BLaER1 (cell line): ENCODE measurements around the gene NPRL2.

Experiments used
- H3K27ac ChIP-seq: shearing (Covaris generic); formaldehyde crosslinking; 2 replicates; pipeline ENCODE4 v1.8.1; 2022
- H3K27me3 ChIP-seq: shearing (Covaris generic); formaldehyde crosslinking; 2 replicates; pipeline ENCODE4 v1.8.1; 2022
- H3K36me3 ChIP-seq: shearing (Covaris generic); formaldehyde crosslinking; 2 replicates; pipeline ENCODE4 v1.8.1; 2022
- H3K4me1 ChIP-seq: shearing (Covaris generic); formaldehyde crosslinking; 2 replicates; pipeline ENCODE4 v1.8.1; 2022
- H3K4me2 ChIP-seq: shearing (Covaris generic); formaldehyde crosslinking; 2 replicates; pipeline ENCODE4 v1.8.1; 2022
- H3K4me3 ChIP-seq: shearing (Covaris generic); formaldehyde crosslinking; 2 replicates; pipeline ENCODE4 v1.8.1; 2022
- H3K9ac ChIP-seq: shearing (Covaris generic); formaldehyde crosslinking; 2 replicates; pipeline ENCODE4 v1.8.1; 2022
- H3K9me3 ChIP-seq: shearing (Covaris generic); formaldehyde crosslinking; 2 replicates; pipeline ENCODE4 v1.8.1; 2022
- H4K20me1 ChIP-seq: shearing (Covaris generic); formaldehyde crosslinking; 2 replicates; pipeline ENCODE4 v1.8.1; 2022
- Cebpa-rat ChIP-seq: shearing (Covaris generic); IDR thresholded peaks from 2 replicates; pipeline ENCODE4 v1.8.1; 2022

NPRL2 gene

GRCh38 chr3:50333744-50334328, 16.7 kb downstream of the NPRL2 start:
- peak overlapping the region; percentile 94 for H3K9ac ChIP-seq
- no peaks in the 10 kb centered on the region for H3K27me3 ChIP-seq
- peaks cover 79% of the 10 kb centered on the region for H4K20me1 ChIP-seq
- peaks cover 72% of the 10 kb centered on the region for H3K36me3 ChIP-seq
- H3K4me3 ChIP-seq, result no peak overlapping the region
- peak overlapping the region; percentile 95 for H3K4me2 ChIP-seq
- TF ChIP-seq Cebpa-rat, result no peak
- H3K4me1 ChIP-seq, result peaks cover 47% of the 10 kb centered on the region
- no peaks in the 10 kb centered on the region for H3K9me3 ChIP-seq
- peak overlapping the region; percentile 32; the same call in 1 of the 2 replicates for H3K27ac ChIP-seq

GRCh38 chr3:50331364-50331907, 19.1 kb downstream of the NPRL2 start:
- H3K9ac ChIP-seq, result no peak overlapping the region
- H3K9me3 ChIP-seq, result no peaks in the 10 kb centered on the region
- TF ChIP-seq Cebpa-rat, result no peak
- H3K27me3 ChIP-seq, result no peaks in the 10 kb centered on the region
- no peak overlapping the region for H3K4me3 ChIP-seq
- peaks cover 55% of the 10 kb centered on the region for H3K4me1 ChIP-seq
- no peak overlapping the region for H3K27ac ChIP-seq
- H4K20me1 ChIP-seq, result peaks cover 85% of the 10 kb centered on the region
- peaks cover 76% of the 10 kb centered on the region for H3K36me3 ChIP-seq
- H3K4me2 ChIP-seq, result no peak overlapping the region

- H3K27ac ChIP-seq, result no peak overlapping the region
- no peak overlapping the region for H3K4me3 ChIP-seq
- peaks cover 78% of the 10 kb centered on the region for H3K36me3 ChIP-seq
- no peaks in the 10 kb centered on the region for H3K9me3 ChIP-seq
- no peaks in the 10 kb centered on the region for H3K27me3 ChIP-seq
- no peak overlapping the region for H3K4me2 ChIP-seq
- peaks cover 44% of the 10 kb centered on the region for H3K4me1 ChIP-seq
- H4K20me1 ChIP-seq, result peaks cover 74% of the 10 kb centered on the region
- TF ChIP-seq Cebpa-rat, result no peak
- no peak overlapping the region for H3K9ac ChIP-seq
These were observed 20.2 kb downstream of the NPRL2 start for GRCh38 chr3:50330330-50330729.

- peak within 1 kb of the TSS; percentile 87 for H3K27ac ChIP-seq
These were observed 22.5 kb downstream of the NPRL2 start, which contains the start of gene TUSC2 for GRCh38 chr3:50327943-50328691. TSS of gene TUSC2 (minus strand) at chr3:50328223. CDS start at chr3:50328099, 124 bp downstream.

GRCh38 chr3:50327129-50327528, 23.4 kb downstream of the NPRL2 start:
- Histone ChIP-seq H3K27ac (peak overlapping the region; percentile 87), H3K36me3 (peaks cover 63% of the 10 kb centered on the region)

More at GRCh38 chr3:50327943-50328691, 22.5 kb downstream of the NPRL2 start, which contains the start of gene TUSC2:
- peaks cover 35% of the 10 kb centered on the region for H3K4me1 ChIP-seq
- H4K20me1 ChIP-seq, result peaks cover 52% of the 10 kb centered on the region
- H3K9me3 ChIP-seq, result no peaks in the 10 kb centered on the region
- H3K9ac ChIP-seq, result peak within 1 kb of the TSS; percentile 90
- H3K27me3 ChIP-seq, result no peaks in the 10 kb centered on the region
- peak within 1 kb of the TSS; percentile 87 for H3K4me3 ChIP-seq
- peak within 1 kb of the TSS; percentile 98 for H3K4me2 ChIP-seq
- peaks cover 73% of the 10 kb centered on the region for H3K36me3 ChIP-seq
- TF ChIP-seq Cebpa-rat, result no peak

GRCh38 chr3:50326182-50326541, 24.4 kb downstream of the NPRL2 start:
- no peak for TF ChIP-seq Cebpa-rat
- H3K9me3 ChIP-seq, result no peaks in the 10 kb centered on the region
- H4K20me1 ChIP-seq, result peaks cover 33% of the 10 kb centered on the region
- H3K4me3 ChIP-seq, result no peak overlapping the region
- 0 out of 2 replicates have a peak overlapping the region, but pooled peaks have one; percentile 24 for H3K9ac ChIP-seq
- no peaks in the 10 kb centered on the region for H3K27me3 ChIP-seq
- H3K4me2 ChIP-seq, result no peak overlapping the region
- no peak overlapping the region for H3K27ac ChIP-seq
- peaks cover 47% of the 10 kb centered on the region for H3K4me1 ChIP-seq
- peaks cover 53% of the 10 kb centered on the region for H3K36me3 ChIP-seq

More at GRCh38 chr3:50327129-50327528, 23.4 kb downstream of the NPRL2 start:
- H3K4me1 ChIP-seq, result peaks cover 43% of the 10 kb centered on the region
- peak overlapping the region; percentile 98 for H3K4me2 ChIP-seq
- no peaks in the 10 kb centered on the region for H3K9me3 ChIP-seq
- no peaks in the 10 kb centered on the region for H3K27me3 ChIP-seq
- H3K9ac ChIP-seq, result peak overlapping the region; percentile 90
- peaks cover 42% of the 10 kb centered on the region for H4K20me1 ChIP-seq
- H3K4me3 ChIP-seq, result peak overlapping the region; percentile 87
- no peak for TF ChIP-seq Cebpa-rat

GRCh38 chr3:50325497-50326181, 24.9 kb downstream of the NPRL2 start:
- no peak overlapping the region for H3K27ac ChIP-seq
- H3K9ac ChIP-seq, result 0 out of 2 replicates have a peak overlapping the region, but pooled peaks have one; percentile 24
- H3K36me3 ChIP-seq, result peaks cover 48% of the 10 kb centered on the region
- TF ChIP-seq Cebpa-rat, result no peak
- no peaks in the 10 kb centered on the region for H3K9me3 ChIP-seq
- H3K4me1 ChIP-seq, result peaks cover 47% of the 10 kb centered on the region
- no peak overlapping the region for H3K4me3 ChIP-seq
- H3K4me2 ChIP-seq, result no peak overlapping the region
- peaks cover 27% of the 10 kb centered on the region for H4K20me1 ChIP-seq
- no peaks in the 10 kb centered on the region for H3K27me3 ChIP-seq

GRCh38 chr3:50325113-50325480, 25.5 kb downstream of the NPRL2 start:
- peaks cover 52% of the 10 kb centered on the region for H3K4me1 ChIP-seq
- no peak overlapping the region for H3K9ac ChIP-seq
- TF ChIP-seq Cebpa-rat, result no peak
- H3K9me3 ChIP-seq, result no peaks in the 10 kb centered on the region
- H3K27me3 ChIP-seq, result no peaks in the 10 kb centered on the region
- no peak overlapping the region for H3K4me2 ChIP-seq
- H4K20me1 ChIP-seq, result peaks cover 26% of the 10 kb centered on the region
- H3K36me3 ChIP-seq, result peaks cover 43% of the 10 kb centered on the region
- H3K27ac ChIP-seq, result no peak overlapping the region
- no peak overlapping the region for H3K4me3 ChIP-seq

GRCh38 chr3:50324351-50325112, 26.0 kb downstream of the NPRL2 start:
- Histone ChIP-seq H3K36me3 (peaks cover 43% of the 10 kb centered on the region), H3K4me1 (peaks cover 57% of the 10 kb centered on the region), H3K4me3 (no peak overlapping the region), H3K9me3 (no peaks in the 10 kb centered on the region), H3K27me3 (no peaks in the 10 kb centered on the region), H4K20me1 (peaks cover 26% of the 10 kb centered on the region), H3K9ac (no peak overlapping the region), H3K27ac (no peak overlapping the region), H3K4me2 (no peak overlapping the region)
- TF ChIP-seq Cebpa-rat, result no peak
